ENCODE measurements around the gene LCLAT1.

DNA sequence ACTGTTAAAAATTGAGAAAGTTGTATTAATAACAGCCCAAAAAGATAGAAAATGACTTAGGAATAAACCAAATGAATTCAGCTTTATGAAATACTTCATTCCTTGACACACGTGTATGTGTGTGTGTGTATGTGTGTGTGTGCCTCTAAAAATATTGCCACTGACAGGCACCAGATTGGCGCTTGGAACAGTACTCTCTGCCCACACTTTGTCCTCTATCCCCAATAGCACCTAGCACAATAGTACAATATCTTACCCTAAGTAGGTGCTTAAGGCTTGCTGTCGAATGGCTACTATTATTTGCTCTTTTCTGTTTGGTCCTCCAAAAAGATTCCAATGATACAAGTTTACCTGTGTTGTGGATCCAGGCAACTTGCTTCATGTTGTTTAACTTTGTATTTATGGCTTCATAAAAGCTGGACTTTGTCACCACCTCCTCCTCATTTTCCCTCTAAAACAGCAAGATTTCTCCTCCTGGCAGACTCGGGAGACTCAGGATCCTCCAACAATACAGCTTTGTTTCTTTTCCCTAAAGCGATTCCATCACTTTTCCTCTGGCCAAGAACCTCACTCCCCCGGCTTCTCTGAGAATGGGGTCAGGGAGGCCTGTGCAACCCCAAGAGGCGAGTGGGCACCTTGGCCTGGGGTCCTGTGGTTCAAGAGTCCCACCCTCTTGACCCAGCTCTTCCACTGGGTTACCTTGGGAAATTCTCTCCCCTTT is 43.3 kb upstream of the LCLAT1 start:
- TF ChIP-seq, protein P1, sequence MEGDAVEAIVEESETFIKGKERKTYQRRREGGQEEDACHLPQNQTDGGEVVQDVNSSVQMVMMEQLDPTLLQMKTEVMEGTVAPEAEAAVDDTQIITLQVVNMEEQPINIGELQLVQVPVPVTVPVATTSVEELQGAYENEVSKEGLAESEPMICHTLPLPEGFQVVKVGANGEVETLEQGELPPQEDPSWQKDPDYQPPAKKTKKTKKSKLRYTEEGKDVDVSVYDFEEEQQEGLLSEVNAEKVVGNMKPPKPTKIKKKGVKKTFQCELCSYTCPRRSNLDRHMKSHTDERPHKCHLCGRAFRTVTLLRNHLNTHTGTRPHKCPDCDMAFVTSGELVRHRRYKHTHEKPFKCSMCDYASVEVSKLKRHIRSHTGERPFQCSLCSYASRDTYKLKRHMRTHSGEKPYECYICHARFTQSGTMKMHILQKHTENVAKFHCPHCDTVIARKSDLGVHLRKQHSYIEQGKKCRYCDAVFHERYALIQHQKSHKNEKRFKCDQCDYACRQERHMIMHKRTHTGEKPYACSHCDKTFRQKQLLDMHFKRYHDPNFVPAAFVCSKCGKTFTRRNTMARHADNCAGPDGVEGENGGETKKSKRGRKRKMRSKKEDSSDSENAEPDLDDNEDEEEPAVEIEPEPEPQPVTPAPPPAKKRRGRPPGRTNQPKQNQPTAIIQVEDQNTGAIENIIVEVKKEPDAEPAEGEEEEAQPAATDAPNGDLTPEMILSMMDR (conservative IDR thresholded peaks at IDR 0.05), result no peak
- no peak for TF ChIP-seq ZFX (IDR thresholded peaks at IDR 0.05)
